C4-2B (cell line): ENCODE data around the gene SMIM9.

Source experiments
- H3K27ac ChIP-seq: fragments of 450-650 bp; 2 replicates; pipeline ENCODE4 v1.5.1; 2017
- CTCF ChIP-seq: fragments of 450-650 bp; conservative IDR thresholded peaks from 2 replicates; pipeline ENCODE4 v1.5.1; 2017; ENCODE audit warnings: mild to moderate bottlenecking
- ZFX ChIP-seq: fragments of 450-650 bp; IDR thresholded peaks from 2 replicates; pipeline ENCODE4 v1.6.1; 2017

SMIM9 gene

GRCh38 chrX:154802947-154803346, 31.5 kb downstream of the SMIM9 start:
- TF ChIP-seq CTCF (no peak), ZFX (no peak)
- H3K27ac ChIP-seq, result no peak overlapping the region

- H3K27ac ChIP-seq, result peak overlapping the region; percentile 50; the same call in 1 of the 2 replicates
- TF ChIP-seq CTCF, result no peak
- TF ChIP-seq ZFX, result no peak
Observed at GRCh38 chrX:154800478-154801210, 33.8 kb downstream of the SMIM9 start.

GRCh38 chrX:154799556-154800348, 34.7 kb downstream of the SMIM9 start:
- H3K27ac ChIP-seq, result peak overlapping the region; percentile 50

GRCh38 chrX:154797006-154797405, 37.5 kb downstream of the SMIM9 start:
- no peak overlapping the region for H3K27ac ChIP-seq
- TF ChIP-seq ZFX (no peak), CTCF (no peak)

More at GRCh38 chrX:154799556-154800348, 34.7 kb downstream of the SMIM9 start:
- no peak for TF ChIP-seq ZFX
- TF ChIP-seq CTCF, result no peak

GRCh38 chrX:154795016-154795415, 39.4 kb downstream of the SMIM9 start:
- no peak overlapping the region for H3K27ac ChIP-seq

GRCh38 chrX:154793084-154793795, 41.2 kb downstream of the SMIM9 start:
- TF ChIP-seq CTCF (no peak), ZFX (no peak)
- H3K27ac ChIP-seq, result no peak overlapping the region

More at GRCh38 chrX:154795016-154795415, 39.4 kb downstream of the SMIM9 start:
- no peak for TF ChIP-seq CTCF
- no peak for TF ChIP-seq ZFX

GRCh38 chrX:154791939-154792338, 42.5 kb downstream of the SMIM9 start:
- no peak overlapping the region for H3K27ac ChIP-seq
- no peak for TF ChIP-seq CTCF
- TF ChIP-seq ZFX, result no peak
